CD4-positive, alpha-beta T cell treated with Interferon gamma for 1 hour (primary cell): ENCODE results near the gene DPM2.

ENCODE experiments used
- DNase-seq: peaks from one replicate; pipeline ENCODE4 v3.0.0-alpha.2; 2020

DPM2 gene

DNA sequence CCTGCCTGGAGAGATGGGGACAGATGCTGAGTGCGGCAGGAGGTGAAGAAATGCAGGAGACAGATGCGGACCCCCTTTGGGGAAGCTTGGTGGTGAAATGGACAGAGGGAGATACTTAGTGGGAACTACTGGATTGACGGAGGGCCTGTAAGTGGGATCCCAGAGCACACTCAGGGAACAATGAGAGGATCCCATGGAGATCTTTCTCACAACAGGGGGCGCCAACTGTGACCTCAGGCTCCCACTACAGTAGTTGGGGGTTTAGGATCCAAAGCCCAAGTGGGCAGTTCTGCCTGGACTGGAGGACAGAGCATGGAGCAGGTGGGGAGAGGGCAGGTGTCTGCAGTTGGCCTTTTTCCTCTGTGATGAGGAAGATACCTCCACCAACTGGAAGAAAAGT, 3.4 kb downstream of the DPM2 start:
- DNase-seq: no peak

DNA sequence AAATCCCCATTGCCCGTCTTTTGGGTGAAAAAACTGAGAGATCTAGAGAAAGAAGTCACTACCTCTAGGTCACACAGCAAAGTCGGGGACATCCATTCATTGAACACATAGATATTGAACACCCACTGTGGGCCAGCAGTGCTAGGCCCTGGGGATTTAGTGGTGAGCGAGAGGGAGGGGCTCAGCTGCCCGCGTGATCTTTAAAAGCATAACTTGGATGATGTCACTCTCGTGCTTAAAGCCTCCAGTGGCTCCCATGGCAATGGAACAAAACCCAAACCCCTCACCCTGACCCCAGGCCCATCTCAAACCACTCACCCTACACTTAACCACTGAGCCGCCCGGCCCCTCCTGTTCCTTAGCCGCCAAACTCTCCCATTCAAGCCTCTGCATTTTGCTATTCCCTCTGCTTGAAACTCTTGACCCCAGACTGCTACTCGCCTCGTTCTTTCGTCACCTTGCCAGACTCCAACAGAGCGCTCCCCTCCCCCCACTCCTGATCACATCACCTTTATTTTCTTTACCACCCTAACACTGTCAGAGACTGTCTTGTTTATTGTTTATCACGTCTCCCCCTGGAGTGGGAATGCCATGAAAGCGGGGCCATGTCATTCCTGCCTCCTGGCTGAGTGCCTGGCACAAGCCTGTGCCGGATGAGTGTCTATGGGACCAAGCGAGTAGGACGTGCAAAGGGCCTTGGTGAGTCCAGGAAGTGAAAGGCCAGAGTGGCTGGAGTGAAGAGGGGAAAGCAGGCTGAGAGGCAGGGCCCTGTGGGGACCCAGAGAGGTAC, 6.4 kb downstream of the DPM2 start:
- peak; percentile 34 for DNase-seq

DNA sequence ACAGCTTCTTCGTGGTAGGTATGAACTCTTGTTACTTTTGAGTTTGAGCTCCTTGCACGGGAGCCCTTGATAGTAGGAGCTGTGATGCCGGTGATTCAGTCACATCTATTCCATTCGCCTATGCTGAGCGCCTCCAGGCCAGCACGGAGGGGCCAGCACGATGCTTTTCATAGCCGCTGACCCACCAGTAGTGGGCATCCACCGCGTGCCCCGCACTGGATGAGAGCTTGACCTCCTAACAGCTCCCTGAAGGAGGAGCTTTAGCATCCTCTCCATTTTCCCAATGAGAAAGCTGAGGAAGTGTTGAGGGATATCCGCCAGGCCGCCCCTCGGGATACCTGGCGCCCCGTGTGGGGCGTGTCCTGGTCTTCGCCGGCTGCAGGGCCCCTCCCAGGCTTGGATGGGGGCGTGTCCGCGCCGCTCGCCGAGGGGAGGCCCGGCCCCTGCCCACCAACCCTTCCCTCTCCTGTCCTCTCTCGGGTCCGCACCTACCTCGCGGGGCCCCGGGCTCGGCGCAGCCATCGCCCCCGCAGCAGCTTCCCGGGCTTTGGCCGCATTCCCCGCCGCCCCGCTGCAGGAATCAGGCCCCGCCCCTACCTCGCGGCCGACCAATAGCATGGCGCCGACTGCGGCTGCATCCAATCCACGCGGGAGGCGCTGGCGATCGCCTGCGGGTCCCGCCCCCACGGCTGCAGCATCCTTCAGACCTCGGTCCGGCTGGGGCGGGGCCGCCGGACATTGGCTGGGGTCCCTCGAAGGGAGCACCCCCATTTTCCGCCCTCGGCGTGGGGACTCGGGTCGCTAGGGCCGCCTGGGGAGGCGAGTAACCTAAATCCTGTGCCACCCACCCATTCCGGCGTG, 7.2 kb downstream of the DPM2 start, which contains the start of gene PIP5KL1:
Gene PIP5KL1, minus strand, starts transcription at position 547 of the 861 bp plus-strand sequence. Its CDS starts 25 bp downstream, at position 522.
- peak; percentile 63 for DNase-seq

DNA sequence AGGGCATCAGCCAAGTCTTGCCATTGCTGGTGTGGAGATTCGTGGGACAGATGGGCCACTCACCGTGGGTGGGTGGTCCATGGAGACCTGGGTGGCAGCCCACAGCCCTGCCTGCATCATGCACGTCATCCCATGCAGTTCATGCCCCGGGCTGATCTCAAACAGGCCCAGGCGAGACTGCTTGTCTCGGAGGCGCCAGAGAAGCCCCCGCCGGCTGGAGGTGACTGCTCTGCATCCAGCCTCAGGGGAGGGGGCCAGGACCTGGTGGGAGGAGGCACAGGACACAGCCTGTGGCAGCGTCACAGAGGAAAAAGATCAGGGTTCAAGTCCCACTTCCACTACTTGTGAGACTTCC, 8.1 kb downstream of the DPM2 start:
- no peak for DNase-seq

DNA sequence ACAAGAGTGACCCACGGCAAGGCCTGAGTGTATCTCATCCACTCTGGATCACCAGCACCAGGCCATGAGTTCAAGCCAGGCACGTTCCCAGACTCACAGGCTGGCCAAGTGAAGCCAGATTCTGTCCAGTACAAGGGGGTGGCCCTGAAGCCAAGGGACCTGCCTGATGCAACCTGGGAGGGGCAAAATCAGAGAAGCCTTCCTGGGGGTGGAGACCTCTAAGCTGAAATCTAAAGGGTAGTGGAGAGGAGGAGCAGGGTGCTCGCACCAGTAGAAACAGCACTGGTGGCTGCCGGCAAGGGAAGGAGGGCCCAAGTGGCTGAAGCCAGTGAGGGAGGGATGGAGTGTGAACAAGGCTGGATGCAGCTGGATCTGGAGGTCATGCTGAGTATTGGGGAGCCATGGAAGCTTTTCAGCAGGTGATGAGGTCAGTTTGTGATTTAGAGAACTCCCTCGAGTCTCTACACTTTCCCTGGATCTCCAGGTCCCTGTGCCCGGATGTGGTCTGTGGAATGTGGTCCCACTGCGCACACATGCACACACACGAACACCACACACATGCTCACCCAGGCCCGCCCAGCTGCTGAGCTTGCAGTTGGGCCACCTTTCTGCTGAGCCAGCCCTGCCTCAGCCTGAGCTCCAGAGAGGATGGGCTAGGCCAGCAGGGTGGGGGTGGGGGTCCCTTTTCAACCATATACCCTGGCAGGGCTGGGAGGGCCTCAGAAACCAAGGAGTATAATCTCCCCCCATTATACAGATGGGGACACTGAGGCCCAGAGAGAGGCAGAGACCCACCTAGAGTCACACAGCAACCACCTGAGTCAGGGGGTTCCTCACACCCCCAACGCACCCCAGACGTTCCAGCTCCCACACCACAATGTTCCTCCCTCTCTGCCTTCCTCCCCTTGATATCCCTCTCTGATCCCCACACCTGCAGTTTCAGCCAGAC, 8.7 kb downstream of the DPM2 start:
- DNase-seq: no peak

DNA sequence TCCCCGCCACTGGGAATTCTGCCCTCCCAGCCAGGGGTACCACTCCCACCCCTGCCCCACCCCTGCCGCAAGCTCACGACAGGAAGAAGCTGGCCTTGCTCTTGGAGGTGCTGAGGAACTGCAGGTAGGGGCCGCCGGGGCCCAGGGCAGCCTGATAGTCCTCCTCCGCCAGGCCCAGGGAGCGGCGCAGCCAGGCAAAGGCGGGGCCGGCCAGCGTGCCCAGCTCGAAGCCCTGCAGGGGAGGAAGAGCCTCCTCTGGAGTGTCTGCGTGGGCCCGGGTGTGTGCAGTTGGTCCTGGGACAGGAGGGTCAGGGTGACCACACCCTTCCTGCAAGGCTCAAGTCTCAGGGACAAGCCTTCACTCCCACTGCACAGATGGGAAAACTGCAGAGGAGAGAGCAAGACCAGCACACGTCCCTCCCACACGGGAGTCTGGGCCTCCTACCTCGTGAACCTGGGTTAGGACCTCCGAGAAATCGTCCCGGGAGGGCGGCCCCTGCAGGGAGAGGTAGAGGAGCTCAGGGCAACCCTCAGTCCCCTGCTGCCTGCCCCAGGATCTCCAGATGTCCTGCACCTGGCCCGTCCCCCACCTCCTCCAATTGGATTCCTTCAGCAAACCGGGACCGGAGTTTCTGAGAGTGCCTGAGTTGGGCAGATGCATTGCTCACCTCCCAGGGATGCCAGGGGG, 9.5 kb downstream of the DPM2 start:
- DNase-seq: no peak

DNA sequence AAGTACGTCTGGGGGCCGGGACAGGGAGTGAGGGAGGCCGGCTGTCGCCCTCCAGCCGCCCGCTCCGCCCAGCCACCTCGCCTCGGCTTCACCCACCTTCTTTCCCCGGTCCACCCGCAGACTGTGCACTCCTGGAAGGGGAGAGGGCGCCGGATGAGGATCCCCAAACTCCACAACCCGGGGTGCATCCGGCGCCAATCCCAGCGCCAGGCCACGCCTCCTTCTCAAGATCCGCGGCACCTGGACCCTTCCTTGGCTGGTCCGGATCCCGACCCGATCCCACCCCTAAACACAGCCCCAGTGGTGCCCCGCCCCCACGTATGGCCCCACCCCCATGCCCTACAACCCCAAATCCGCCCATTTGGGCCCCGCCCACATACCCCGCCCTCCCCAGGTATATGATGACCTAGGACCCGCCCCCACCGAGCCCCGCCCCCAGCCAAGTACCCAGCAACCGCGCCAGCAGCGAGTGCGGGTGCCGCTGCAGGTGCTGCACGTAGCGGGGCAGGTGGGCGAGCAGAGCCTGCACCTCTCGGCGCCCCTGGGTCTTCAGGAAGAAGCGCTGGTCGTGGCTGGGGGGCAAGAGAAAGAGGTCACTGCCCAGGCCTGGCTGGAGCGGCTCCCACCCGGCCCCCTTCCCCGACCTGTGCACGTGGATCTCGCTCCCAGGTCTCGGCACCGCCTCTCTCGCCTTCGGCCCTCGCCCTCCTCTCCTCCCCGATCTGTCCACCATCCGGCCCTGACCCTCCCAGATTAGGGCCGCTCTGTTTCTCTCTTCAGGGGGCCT, 10.3 kb downstream of the DPM2 start:
- DNase-seq: peak; percentile 80

DNA sequence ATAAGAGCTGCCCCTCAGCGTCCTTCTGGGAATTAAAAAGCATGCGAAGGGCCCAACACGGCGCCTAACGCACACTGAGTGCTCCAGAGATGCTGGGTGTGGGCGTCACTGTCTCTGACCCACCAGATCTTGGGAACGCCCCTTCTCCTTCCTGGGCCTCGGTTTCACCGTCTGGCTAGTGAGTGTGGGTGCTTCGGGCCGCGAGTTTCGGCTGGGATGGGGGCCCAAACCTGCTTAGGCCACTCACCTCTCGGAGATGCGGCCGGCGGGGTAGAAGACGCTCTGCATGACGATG, 10.8 kb downstream of the DPM2 start:
- no peak for DNase-seq

DNA sequence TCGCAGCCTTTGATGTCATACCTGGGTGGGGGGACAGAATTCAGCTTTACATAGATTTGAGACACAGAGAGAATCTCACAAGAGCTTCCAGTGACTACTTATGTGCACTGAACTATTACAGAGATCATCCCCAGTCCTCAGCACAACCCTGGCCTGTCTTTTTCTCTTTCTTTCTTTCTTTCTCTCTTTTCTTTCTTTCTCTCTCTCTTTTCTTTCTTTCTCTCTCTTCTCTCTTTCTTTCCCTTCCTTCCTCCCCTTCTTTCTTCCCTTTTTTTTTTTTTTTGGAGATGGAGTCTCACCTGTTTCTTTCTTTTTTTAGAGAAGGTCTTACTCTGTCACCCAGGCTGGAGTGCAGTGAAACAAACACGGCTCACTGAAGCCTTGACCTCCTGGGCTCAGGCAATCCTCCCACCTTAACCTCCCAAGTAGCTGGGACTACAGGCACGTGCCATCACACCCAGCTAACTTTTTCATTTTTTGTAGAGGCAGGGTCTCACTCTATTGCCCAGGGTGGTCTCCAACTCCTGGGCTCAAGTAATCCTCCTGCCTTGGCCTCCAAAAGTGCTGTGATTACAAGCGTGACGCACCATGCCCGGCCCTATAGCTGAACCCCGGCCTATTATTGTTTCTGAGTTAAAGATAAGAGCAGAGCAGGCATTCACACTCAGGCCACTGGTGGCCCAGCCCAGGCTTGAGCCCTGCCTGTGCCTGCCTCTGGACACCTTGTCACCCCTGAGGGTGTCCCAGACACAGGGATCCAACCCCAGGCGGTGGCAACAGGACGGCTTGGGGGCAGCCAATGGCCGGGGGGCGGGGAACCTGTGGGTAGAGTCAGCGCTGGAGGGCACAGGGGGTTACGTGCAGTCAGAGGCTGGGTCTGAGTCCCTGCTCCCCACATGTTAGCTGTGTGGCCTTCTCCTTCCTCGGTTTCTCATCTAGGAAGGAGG, 11.4 kb downstream of the DPM2 start:
- no peak for DNase-seq

DNA sequence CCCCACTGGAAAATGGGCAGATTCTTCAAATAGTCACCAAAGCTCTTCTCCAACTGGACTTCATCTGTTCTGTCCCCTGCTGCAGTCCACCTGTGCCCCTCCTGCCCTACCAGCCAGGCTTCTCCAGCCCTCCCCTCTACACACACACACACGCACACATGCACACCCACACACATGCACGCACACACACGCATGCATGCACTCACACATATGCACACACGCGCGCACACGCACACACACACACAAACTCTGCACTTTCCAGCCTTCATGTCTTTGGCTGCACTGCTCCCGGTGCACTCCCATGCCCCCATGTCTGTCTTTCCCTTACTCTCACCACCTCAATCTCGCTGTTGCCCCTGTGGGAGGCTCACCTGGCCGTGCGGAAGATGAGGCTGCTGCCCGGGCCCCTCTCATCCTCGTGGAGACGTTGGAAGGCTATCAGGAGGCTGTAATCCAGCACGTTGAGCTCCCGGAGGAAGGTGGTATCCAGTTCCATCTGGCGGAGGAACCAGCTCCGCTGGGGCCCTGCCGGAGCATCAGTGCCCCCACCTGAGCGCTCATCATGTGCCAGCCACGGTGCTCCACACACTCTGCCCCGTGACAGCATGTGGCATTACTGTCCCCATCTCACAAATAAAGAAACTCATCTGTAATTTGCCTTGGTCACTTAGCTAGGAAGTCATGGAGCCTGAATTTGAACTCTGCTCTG, 12.8 kb downstream of the DPM2 start:
- DNase-seq: no peak

DNA sequence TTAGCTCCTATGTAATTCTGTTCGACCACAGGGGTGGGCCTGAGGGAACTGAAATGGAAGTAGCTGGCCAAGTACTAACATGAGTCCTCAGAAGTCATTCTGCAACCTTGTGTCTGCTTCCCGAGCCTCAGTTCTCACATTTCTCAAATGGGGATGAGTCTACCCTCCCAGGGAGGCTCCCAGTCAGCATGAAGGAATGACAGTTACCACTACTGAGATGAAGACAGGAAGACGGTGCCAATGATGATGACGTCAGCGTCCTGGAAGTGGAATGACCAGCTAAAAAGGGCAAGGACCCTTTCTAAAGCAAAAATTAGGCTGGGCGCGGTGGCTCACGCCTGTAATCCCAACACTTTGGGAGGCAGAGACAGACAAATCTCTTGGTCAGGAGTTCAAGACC, 13.9 kb downstream of the DPM2 start:
- no peak for DNase-seq

DNA sequence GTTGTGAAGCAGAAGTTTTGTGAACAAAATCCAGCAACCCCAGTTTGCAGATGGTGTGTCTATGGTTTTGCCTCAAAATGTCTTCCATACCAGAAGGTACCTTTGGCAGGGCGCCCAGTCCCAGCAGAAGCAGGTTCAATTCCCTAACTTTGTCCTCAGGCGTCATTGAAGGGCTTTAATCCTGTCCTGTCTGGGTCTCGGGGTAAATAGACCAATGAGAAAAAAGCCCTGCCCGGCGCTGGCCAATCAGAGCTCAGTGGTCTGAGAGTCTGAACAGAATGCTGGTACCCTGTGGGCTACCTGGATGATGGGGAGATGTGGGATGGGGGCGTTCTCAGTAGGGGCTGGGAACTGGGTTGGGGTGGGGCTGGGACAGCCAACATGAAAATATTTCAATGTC, 14.6 kb downstream of the DPM2 start:
- DNase-seq: no peak

DNA sequence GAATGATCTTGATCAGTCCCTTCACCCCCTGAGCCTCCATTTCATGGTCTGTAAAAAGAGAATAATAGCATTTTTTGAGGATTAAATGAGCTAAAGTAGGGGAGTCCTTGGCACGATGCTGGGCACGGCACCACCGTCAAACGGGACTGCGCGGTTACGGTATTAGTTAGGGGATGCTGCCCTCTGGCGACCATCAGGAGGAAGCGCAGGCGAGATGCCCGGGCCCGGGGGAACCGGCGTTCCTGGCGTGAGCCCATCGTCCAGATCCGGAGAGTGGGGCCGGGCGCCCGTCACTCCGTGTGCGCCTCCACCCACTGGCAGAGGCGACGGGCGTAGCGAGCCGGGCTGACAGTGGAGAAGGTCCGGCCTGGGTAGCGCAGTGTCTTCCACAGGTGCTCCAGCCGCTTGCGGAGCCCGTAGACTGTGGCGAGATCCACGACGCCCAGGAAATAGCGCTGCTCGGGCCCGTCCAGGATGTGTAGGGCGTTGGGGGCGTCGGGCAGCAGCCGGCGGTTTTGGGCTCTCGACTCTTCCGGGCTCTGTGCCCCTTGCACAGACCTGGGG, 16.0 kb downstream of the DPM2 start:
- DNase-seq: peak; percentile 73

DNA sequence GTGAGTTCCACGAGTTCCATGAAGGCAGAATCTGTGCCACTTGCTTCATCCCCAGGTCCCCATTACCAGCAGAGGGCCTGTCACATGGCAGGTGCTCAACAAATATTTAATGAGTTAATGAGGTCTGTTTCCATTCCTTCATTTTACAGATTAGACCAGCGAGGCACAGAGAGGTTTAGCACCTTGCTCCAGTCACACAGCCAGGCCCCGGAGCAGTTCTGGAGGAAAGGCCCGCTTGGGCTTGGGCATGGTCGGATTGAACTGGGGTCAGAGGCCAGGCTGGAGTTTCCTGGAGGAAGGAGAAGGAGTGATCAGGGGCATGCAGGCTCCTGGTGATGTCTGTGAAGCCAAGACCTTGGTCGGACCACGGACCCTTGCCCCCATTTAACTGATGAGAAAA, 16.9 kb downstream of the DPM2 start:
- no peak for DNase-seq

DNA sequence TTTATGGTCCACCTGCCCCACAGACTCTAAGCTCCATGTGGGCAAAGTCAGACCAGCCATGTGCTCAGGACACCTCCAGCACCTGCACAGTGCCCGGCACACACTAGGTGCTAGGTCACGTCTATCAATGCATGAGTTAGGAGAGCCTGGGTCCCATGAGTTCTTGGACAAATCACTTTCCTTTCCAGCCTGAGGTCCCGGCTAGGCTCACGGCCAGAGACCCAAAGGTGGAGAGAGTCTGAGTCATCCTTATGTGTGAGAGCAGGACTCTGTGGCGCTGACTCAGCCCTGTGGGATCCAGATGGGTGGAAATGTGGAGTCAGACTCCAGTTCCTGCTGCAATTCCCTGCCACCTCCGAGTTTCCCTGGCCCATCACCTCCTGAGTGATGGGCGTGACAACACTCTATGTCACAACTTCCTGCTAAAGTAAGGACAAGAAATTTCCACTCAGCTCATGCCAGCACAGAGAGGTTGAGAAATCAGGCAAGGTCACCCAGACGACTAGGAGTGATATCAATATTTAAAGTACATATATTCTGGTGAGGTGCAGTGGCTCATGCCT, 18.3 kb downstream of the DPM2 start:
- DNase-seq: peak; percentile 79

DNA sequence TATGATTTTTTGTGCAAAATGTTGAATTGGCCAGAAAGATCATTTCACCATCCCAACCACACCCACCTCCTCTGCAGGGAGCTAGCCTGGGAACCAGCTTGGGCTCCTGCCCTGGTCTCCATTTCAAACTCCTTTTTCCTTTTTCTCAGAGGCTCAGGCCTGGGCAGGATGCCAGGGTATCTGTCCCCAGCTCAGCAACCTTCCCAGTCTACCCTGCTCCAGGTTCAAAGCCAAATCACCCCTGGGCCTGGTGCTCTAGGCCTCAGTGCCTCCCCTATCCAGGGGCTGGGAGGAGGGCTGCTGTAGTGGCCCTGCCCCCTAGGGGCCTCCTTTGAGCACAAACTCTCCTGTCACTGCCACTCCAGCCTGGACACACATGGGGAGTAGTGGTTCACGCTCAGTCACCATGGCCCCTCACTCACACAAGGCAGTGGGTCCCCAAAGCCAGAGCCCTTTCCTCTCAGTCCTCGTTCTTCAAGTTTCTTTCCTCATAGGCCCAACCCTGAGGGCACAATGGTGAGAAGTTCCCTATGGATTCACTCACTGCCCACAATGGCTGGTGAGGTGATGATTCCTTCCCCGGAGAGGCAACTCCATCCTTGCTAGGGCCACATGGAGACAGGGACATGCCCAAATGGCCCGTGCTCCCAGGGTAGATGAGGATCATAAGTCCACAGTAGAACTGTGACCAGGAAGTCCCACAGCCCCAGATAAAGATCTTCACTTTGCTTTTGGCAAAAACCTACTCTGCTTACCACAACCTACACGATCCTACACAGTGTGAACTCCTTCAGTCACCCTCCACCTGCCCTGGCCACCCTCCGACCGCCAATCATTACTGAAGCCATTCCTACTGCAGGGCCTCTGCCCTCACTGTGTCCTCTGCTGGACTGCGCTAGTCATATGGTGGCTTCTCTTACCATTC, 19.2 kb downstream of the DPM2 start:
- no peak for DNase-seq

DNA sequence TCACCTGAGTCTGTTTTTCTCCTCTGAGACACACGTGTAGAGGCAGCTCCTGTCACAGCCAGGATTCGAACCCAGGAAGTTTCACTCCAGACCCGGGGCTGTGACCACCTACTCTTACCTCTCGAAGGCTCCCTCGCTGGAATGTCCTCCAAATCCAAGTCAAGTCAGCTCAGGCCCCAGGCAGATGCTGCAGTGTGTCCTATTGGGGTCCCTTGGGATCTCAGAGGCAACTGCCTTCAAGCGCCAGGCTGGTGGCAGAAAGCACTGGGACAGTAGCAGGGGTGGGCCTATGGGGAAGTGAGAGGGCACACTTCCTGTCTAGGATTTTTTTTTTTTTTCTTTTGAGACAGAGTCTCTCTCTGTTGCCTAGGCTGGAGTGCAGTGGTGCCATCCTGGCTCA, 20.1 kb downstream of the DPM2 start:
- DNase-seq: peak; percentile 77
